HG02588 (cell line): ENCODE data around the gene MDN1.
A peak's percentile ranks its signal among the peaks of the same experiment; 100 is the strongest.

Experiments used
- ATAC-seq: cut with Tn5 transposase; IDR thresholded peaks from one replicate; pipeline ENCODE4 v1.9.1; 2021; ENCODE audit warnings: mild to moderate bottlenecking, moderate library complexity; ENCODE audit not compliant: unreplicated experiment

The MDN1 gene

GRCh38 chr6:89605861-89606260 is 213.7 kb downstream of the MDN1 start:
- ATAC-seq = no peak

GRCh38 chr6:89604653-89605052 is 214.9 kb downstream of the MDN1 start:
- no peak for ATAC-seq

DNA sequence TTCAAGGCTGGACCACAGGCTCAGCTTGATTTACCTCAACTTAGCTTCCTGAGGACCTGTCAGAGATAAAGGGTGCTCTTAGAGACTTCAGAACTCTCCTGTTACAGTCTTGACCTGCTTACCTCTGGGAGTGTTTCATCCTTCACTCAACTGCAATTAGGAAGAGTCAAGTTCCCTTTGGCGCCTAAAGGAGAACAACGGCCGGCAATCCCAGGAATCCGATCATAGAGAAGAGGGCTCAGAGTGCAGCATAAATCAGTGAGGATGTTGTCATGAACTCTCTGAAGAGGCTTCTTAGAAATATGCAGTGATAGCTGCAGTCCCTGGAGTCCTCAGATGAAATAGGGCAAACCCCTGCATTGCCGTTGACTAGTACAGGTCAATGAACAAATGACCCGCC is 217.4 kb downstream of the MDN1 start:
- ATAC-seq = no peak

GRCh38 chr6:89599727-89600126 is 219.9 kb downstream of the MDN1 start:
- ATAC-seq = no peak

DNA sequence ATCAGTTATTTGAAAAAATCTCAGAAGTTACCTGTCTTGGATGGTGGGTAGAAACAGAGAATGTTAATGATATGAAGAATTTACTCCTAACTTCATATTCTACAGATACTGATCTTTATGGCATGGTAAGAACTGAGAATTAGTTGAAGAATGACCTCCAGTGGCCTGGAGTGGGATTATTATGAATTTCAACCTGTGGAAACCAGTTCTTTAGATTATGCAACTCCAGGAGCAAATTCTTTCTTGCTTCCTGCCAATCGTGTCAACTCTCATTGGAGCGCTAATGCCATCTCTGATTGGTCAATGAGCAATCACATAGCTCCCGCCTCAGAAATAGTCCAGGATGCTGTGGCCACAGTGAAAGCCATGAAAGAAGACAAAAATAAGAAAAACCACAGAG is 221.6 kb downstream of the MDN1 start:
- no peak for ATAC-seq

- no peak for ATAC-seq
Measured at GRCh38 chr6:89597372-89597771, 222.2 kb downstream of the MDN1 start.

- no peak for ATAC-seq
Measured at GRCh38 chr6:89596484-89596883, 223.1 kb downstream of the MDN1 start.

DNA sequence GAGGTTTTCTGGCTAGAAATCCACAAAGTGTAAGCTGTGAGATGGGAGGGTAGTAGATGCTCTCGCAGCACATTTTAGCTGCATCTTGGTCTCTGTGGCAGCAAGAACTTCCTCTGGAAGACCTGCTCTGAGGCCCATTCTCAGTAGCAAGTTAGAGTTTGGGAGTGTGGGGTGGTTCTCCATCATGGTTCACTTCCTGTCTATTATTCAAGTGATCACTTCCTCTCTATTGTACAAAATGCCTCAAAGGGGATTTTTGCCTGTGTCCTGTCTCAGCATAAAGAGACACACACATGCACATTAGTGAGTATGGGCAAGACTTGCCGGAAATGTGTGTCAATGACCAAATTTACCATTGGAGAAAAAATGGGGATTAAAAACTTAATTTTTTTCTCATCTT is 223.5 kb downstream of the MDN1 start:
- peak; percentile 80 for ATAC-seq
